Dendritic cell treated with granulocyte-macrophage colony-stimulating factor and Interleukin-4, amounts not matched to agents 40 ng/mL and 50 ng/mL, for 4 days (primary cell): ENCODE measurements around the gene SELE.
"Not testable (repeated sequence)": the region's sequence is repeated elsewhere in the genome, so short reads cannot be mapped to it uniquely, and the experiment has no call there.

Experiments used
- H3K27ac Mint-ChIP-seq: one replicate; pipeline ENCODE4 v1.8.0; 2022; ENCODE audit warnings: mild to moderate bottlenecking, mixed read lengths
- H3K27me3 Mint-ChIP-seq: one replicate; pipeline ENCODE4 v1.8.0; 2022; ENCODE audit warnings: mild to moderate bottlenecking, mixed read lengths
- H3K36me3 Mint-ChIP-seq: one replicate; pipeline ENCODE4 v1.8.0; 2022; ENCODE audit warnings: low read depth, mixed read lengths
- H3K4me1 Mint-ChIP-seq: one replicate; pipeline ENCODE4 v1.8.0; 2022; ENCODE audit warnings: low read depth, mixed read lengths
- H3K4me3 Mint-ChIP-seq: one replicate; pipeline ENCODE4 v1.8.0; 2022; ENCODE audit warnings: mild to moderate bottlenecking, moderate library complexity, mixed read lengths
- H3K9me3 Mint-ChIP-seq: one replicate; pipeline ENCODE4 v1.8.0; 2022; ENCODE audit warnings: mixed read lengths
- intact Hi-C: fragments of 100-400 bp; cut with micrococcal nuclease; formaldehyde crosslinking; loops from one replicate; pipeline ENCODE4 v1.15.0; 2022

SELE gene

GRCh38 chr1:169683661-169684060 lies 50.2 kb downstream of the SELE start:
- Mint-ChIP-seq H3K9me3 (no peaks in the 10 kb centered on the region), H3K4me1 (no peaks in the 10 kb centered on the region), H3K27me3 (no peaks in the 10 kb centered on the region), H3K27ac (no peak overlapping the region), H3K36me3 (no peaks in the 10 kb centered on the region), H3K4me3 (no peak overlapping the region)
- intact Hi-C loops = no loop called here

GRCh38 chr1:169683168-169683567 lies 50.7 kb downstream of the SELE start:
- not testable (repeated sequence) for H3K4me3 Mint-ChIP-seq, H3K27ac Mint-ChIP-seq

GRCh38 chr1:169682071-169682470 lies 51.8 kb downstream of the SELE start:
- intact Hi-C loops = no loop called here
- Mint-ChIP-seq H3K9me3 (no peaks in the 10 kb centered on the region), H3K27me3 (no peaks in the 10 kb centered on the region), H3K27ac (no peak overlapping the region), H3K36me3 (no peaks in the 10 kb centered on the region), H3K4me1 (peaks cover under 1% of the 10 kb centered on the region), H3K4me3 (no peak overlapping the region)

More at GRCh38 chr1:169683168-169683567, 50.7 kb downstream of the SELE start:
- H3K4me1 Mint-ChIP-seq, H3K27me3 Mint-ChIP-seq, H3K9me3 Mint-ChIP-seq, intact Hi-C loops, H3K36me3 Mint-ChIP-seq: not testable (repeated sequence)

GRCh38 chr1:169681140-169681539 lies 52.7 kb downstream of the SELE start:
- no peaks in the 10 kb centered on the region for H3K27me3 Mint-ChIP-seq
- no peak overlapping the region for H3K27ac Mint-ChIP-seq
- no peaks in the 10 kb centered on the region for H3K36me3 Mint-ChIP-seq
- H3K4me3 Mint-ChIP-seq = no peak overlapping the region
- intact Hi-C loops = no loop called here
- H3K4me1 Mint-ChIP-seq = peaks cover 9% of the 10 kb centered on the region
- no peaks in the 10 kb centered on the region for H3K9me3 Mint-ChIP-seq

GRCh38 chr1:169680377-169681019 lies 53.4 kb downstream of the SELE start:
- Mint-ChIP-seq H3K9me3 (no peaks in the 10 kb centered on the region), H3K4me1 (peaks cover 13% of the 10 kb centered on the region), H3K4me3 (no peak overlapping the region), H3K27me3 (no peaks in the 10 kb centered on the region), H3K27ac (no peak overlapping the region), H3K36me3 (no peaks in the 10 kb centered on the region)
- intact Hi-C loops = no loop called here

- H3K4me3 Mint-ChIP-seq = no peak overlapping the region
- H3K36me3 Mint-ChIP-seq = no peaks in the 10 kb centered on the region
- H3K27me3 Mint-ChIP-seq = no peaks in the 10 kb centered on the region
- intact Hi-C loops = no loop called here
- no peak overlapping the region for H3K27ac Mint-ChIP-seq
- H3K4me1 Mint-ChIP-seq = peaks cover 13% of the 10 kb centered on the region
- H3K9me3 Mint-ChIP-seq = no peaks in the 10 kb centered on the region
Measured at GRCh38 chr1:169679692-169680091, 54.2 kb downstream of the SELE start.

GRCh38 chr1:169676001-169676400 lies 57.9 kb downstream of the SELE start:
- Mint-ChIP-seq H3K27me3 (no peaks in the 10 kb centered on the region), H3K4me1 (peaks cover 13% of the 10 kb centered on the region), H3K36me3 (no peaks in the 10 kb centered on the region), H3K4me3 (no peak overlapping the region), H3K9me3 (peaks cover 7% of the 10 kb centered on the region), H3K27ac (no peak overlapping the region)
- intact Hi-C loops = no loop called here
